ENCODE results near the gene MYL2.

The MYL2 gene

DNA sequence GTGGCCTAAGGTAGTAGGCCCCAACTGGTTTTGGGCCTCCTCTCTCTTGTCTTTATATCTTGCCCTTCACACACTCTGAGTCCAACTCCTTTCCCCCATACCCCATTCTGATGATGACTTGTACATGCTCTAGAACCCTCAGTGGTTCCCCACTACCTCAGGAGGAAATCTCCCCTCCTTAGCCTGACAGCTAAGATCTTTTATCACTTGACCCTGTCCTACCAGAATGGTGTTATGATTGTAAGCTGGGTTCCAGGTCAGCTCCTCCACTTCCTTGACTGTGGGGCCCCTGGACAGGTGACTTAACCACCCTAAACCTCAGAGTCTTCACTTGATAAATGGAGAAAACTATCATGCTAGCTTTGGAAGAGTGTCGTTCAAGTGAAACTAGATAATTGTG, 9.4 kb upstream of the MYL2 start:
- DNase-seq, result no peak

DNA sequence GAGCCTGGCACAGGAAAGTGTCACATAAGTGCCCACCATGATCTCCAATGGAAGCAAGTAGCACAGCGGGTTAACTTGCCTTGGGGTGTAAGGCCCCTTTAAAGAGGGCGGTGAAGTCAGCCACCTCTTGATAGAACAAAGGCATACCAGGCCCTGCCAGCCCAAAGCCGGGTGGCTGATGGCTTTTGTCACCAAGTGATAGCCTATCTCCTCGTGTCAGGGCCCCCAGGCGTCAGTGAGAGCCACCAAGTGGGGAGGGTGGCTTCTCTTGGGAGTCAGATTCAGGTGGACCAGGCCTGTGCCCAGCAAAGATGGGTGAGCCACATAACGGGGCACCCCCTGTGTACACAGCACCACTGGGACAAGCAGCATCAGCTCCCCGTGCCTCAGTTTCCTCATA, 8.3 kb upstream of the MYL2 start:
- DNase-seq, result no peak

DNA sequence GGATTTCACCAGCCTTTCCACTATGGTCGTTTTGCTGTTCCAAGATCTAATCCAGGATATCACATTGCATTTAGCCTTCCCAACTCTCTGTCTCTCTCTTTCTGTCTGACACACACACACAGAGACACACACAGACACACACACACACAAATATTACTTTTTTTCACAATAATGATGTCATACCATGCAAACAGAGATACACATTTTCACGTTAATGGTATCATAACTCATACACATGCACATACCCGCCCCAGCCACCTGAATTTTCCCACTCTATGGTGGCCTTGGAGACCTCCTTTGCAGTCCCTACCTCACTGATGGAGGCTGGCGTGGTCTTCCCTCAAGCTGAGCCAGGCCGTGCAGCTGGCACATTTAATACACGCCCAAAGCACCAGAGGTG, 7.2 kb upstream of the MYL2 start:
- no peak for DNase-seq

DNA sequence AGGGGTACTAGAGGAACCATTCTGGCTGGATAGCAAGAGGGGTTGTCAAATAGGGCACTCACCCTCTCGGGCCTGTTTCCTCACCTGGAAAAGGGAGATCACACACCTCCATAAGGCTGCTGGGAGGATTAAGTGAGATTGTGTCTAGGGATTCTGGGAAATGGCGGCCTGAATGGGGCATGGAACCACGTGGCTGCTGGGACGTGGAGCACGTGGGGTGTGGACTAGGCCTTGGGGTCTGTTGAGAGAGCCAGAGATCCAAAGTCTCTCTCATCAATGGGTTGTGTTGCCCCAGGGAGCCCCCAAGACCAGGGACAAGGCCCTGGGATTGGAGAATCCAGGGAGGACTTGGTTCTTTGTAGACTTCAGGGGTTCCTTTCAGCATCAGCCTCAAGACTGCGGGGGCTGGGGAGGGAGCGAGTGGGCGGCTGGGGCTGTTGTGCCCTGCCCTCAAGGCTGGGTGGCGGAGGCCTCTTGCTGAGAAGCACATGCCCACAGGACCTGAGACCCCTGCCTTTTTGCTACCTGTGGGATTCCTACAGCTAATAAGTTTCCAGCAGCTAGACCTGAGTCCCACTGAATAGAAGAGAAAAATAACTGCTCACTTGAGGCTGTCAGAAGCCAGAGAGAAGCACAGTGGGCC, 3.4 kb upstream of the MYL2 start:
- DNase-seq, result no peak

DNA sequence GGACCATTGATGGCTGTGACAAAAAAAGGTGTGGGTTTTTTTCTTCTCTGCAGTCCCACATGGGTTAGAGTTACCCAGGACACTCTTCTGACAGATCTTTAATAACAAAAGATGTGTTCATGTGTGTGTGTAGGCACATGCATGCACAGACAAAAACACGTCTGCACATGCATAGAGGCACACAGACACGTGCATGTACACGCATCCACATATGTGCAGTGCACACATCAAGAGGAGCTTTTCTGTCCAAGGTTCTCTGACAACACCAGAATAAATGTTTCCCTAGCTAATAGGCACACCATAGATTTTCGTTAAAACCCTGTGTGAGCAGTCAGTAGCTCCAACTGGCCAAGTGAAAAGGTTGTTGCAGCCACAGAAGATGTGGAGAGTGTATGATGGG, 2.8 kb upstream of the MYL2 start:
- no peak for DNase-seq

DNA sequence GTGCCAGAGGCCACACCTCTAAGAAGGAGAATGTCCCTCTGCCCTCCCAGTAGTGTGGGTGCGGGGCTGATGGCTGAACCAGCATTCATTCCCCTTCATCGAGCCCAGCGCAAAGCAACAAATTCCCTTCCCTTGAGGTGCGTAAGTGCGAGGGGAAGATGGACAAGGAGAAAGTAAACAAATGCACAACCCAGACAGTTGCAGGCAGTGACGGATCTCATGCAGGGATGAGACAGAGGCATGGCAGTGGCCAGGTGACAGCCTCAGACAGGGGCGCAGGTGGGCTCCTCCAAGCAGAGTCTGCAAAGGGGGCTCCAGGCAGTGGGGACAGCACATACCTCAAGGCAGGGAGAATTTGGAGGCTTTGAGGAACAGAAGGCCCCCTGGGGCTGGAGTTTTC, 2.3 kb upstream of the MYL2 start:
- no peak for DNase-seq

DNA sequence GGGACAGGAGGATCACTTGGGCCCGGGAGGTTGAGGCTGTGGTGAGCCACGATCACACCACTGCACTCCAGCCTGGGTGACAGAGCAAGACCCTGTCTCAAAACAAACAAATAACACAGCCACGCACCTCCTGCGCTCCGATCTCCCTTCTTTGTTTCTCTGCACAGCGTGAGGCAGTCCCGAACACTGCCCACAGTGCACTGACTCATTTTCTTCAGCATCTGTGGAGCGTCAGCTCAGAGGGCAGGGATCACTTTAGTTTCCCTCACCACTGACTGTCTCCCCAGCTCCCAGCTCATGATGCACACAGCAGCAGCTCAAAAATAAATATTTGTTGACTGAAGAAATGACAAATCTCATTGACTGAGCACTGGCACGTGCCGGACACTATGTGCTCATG, 883 bp upstream of the MYL2 start:
- DNase-seq, result no peak

DNA sequence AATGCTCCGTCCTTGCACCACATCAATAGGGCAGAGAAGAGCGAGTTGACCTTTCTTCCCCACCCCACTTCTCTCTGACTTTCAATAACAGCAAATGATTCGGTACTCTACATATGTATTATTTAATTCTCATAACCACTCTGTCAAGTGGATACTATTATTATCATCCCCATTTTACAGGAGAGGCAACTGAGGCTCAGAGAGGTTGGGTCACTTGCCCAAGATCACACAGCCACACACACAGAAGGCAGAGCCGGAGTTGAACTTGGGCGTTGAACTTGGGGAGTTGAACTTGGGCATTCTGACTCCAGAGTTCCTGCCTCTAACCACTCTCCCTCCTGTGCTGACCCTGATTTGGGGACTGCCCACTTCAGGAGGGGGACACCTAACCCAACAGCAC, 659 bp downstream of the MYL2 start:
- no peak for DNase-seq

DNA sequence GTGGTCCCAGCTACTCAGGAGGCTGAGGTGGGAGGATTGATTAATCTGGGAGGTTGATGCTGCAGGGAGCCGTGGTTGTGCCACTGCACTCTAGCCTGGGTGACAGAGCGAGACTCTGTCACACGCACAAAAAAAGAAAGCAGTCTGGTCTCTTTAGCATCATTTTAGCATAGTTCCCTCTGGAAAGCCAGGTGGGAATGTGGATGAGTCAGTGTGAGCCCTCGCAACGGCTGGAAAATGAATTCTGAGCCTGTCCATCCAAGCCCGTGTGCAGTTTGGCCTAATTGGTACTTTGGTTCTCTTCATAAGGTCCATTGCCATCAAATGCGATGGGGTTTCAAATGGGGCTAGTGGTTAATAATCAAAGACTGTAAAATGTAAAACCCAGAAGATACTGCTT, 2.4 kb downstream of the MYL2 start:
- DNase-seq, result no peak

DNA sequence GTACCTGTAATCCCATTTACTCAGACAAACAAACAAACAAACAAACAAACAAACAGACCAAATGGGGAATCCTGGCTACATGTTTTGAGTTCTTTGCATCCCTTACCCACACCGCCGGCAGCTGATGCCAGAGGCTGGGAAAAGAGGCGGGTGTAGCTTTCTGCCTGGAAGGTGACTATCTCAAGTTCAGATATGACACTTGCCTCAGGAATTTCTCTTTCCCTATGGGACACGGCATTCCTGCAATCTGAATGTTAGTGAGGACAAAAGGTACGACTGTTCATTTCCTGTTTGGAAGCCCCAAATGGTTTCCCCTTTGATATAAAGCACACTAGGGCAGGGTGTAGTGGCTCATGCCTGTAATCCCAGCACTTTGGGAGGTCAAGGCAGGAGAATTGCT, 2.9 kb downstream of the MYL2 start:
- DNase-seq, result no peak

DNA sequence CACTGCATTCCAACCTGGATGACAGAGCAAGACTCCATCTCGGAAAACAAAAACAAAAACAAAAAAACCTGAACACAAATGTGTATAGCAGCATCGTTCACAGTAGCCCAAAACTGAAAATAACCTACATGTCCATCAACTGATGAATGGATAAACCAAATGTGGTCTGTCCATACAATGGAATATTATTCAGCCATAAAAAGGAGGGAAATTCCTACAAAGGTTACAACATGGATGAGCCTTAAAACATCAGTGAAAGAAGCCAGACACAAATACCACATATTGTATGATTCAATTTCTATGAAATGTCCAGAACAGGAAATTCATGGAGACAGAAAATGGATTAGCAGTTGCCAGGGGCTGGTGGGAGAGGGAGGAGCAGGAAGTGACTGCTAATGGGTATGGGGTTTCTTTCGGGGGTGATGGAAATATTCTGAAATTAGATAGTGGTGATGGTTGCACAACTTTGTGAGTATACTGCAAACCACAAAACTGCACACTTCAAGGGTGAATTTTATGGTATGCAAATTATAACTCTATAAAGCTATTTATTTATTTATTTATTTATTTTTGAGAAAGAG, 4.0 kb downstream of the MYL2 start:
- no peak for DNase-seq

DNA sequence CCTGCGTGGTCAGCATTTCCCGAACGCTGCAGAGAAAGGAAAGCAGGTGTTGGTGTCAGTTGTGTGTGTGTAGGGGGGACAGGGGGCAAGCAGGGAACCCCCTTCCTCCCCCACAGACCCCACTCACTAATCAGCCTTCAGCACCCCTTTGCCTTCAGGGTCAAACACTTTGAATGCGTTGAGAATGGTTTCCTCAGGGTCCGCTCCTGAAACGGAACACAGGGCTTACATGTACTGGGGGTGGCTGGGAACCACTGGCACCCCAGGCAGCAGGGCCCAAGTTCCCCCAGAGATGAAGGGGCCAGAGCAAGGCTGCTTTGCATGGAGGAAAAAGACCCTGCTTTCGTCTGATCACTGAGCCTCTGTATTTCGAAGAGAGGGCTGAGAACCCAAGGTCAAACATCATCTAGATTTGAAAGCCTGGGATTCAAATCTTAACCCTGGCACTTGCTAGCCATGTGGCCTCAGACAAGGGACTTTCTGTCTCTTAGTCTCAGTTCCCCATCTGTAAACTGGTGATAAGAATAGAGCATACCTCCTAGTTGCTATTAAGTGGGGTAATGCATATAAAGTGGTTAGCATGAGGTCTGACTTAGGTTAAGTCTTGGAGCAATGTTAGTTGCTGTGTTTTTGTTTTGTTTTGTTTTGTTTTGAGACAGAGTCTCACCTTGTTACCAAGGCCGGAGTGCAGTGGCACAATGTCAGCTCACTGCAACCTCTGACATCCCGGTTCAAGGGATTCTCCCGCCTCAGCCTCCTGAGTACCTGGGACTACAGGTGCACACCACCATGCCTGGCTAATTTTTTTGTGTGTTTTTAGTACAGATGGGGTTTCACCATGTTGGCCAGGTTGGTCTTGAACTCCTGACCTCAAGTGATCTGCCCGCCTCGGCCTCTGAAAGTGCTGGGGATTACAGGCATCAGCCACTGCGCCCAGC, 7.0 kb downstream of the MYL2 start:
- DNase-seq, result no peak

DNA sequence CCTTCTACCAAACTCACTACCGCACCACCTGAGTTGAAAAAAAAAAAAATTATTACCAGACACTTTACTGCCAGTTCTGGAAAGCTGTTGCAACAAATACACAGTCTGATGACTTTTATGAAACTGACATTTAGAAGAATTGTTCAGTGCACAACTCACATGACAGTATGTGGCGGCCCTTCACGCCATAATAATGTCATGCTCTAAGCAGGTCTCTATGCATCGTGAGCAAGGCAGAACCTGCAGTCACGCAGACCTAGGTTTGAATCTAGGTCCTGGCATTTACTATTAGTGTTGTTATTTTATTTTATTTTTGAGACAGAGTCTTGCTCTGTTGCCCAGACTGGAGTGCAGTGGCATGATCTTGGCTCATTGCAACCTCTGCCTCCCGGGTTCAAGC, 8.1 kb downstream of the MYL2 start:
- no peak for DNase-seq

DNA sequence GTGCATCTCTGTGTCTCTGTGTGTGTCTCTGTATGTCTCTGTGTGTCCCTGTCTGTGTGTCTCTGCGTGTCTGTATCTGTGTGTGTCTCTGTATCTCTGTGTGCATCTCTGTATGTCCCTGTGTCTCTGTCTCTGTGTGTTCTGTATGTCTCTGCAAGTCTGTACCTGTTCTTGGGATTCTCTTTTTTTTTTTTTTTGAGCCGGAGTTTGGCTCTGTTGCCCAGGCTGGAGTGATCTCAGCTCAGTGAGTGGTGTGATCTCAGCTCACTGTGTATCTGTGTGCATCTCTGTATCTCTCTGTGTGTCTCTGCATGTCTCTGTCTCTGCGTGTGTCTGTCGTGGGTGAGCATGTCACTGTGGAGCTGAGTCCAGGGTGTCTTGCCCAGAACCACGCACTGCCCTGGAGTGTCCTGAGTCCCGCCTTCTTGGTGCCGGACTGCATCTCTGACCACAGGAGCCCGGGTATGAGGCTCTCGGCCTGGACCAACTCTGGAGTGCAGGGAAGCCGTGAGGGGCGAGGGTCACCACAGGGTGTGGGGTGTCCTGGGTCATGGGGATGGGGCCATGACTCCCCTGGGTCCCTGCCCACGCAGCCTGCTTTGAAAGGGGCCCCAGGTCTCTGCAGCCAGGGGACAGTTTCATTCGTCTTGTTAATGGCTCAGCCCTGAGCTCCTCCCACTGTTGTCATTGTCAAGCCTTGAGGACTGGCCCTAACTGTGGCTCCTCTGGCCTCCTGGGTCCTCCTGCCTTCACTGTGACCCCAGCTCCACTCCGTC, 11.8 kb downstream of the MYL2 start:
- no peak for DNase-seq

DNA sequence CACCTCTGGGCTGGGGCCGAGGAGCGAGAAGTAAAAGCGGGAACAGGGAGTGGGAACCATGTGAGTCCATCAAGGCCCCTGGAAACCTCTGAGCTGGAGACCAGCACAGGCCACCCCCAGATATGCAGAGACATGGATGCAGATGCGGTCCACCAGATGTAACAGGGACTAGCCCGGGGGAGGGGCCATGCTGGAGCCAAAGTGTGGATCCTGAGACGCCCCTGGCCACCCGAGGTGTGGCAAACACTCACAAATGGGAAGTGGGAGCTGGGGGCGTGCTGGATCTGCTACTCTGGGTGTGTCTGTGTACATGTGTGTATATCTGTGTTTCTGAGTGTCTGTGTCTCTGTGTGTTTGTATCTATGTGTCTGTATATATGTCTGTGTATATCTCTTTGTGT, 12.8 kb downstream of the MYL2 start:
- no peak for DNase-seq

DNA sequence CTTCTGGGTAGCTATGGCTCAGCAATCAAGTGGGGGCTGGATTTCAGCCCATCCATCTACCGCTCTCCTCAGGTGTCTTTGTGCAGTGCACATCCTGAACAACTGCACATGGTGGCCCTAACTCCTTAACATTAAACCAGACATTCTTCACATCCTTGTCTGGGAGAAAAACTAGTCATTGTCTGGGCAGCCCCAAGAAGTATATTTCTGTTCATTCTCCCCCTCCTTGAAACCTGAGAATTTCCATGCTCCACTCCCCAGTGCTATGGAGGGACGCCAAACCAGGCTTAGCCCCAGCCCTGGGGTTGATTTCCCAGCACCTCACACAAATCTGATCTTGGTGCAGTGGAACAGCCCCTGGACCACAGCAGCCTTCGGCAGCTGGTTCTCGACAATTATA, 13.4 kb downstream of the MYL2 start:
- DNase-seq, result no peak

DNA sequence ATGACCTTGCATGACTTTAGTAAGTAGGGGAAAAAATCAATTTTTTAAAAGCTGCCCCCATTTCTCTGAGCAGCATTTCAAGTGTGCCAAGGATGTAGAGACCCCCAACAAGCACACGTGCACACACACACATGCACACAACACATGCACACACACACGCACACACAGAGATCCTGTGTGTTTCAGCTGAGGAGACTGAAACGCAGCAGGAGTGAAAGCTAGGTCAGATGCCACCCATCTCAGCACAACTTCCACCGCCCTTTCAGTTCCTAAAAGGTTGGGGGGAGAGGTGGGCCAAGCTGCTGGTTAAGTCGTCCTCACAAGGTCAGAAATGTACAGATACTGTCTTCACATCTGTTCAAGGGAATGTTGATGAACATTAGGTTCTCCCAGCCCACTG, 13.9 kb downstream of the MYL2 start:
- DNase-seq, result no peak

DNA sequence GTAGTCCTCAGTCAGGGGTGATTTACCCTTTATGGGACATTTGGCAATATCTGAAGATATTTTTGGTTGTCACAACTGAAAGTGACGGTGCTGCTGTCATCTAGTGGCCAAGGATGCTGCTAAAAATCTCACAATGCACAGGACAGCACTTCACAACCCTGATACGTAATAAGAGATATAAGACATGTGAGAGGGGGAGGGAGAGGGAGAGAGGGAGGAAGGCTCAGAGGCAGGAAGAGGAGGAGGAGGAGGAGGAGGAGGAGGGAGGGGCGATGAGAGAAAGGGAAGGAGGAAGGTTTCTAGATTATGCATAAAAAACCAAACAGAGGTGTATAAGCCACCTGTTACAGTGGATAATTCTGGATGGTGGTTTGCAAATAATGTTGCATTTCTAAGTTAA, 14.3 kb downstream of the MYL2 start:
- DNase-seq, result no peak

DNA sequence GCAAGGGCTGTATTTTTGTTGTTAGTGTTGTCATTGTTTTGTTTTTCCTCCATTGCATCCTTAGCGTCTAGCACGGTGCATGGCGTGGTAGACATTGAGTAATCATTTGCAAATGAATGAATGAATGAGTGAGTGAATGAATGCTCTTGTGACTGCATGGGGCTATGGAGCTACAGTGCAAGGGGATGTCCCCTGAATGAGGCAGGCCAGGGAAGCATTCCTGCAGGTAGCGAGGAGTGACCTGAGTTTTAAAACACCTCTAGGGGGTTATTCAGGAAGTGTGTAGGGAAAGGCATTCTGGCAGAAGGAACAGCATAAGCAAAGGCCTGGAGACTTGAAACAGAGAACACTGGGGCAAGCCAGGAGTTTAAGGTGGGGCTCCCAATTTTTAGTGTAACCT, 16.9 kb downstream of the MYL2 start:
- DNase-seq, result no peak

DNA sequence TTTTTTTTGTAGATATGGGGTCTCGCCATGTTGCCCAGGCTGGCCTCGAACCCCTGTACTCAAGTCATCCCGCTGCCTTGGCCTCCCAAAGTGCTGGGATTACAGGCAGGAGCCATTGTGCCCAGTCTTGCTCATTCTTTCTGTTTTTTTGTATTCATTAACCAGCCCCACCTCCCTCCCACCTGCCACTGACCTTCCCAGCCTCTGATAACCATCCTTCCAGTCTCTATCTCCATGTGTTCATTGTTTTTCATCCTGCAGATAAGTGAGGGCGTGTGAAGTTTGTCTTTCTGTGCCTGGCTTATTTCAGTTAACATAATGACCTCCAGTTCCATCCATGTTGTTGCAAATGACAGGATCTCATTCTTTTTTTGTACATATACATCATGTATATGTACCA, 19.0 kb downstream of the MYL2 start:
- no peak for DNase-seq

DNA sequence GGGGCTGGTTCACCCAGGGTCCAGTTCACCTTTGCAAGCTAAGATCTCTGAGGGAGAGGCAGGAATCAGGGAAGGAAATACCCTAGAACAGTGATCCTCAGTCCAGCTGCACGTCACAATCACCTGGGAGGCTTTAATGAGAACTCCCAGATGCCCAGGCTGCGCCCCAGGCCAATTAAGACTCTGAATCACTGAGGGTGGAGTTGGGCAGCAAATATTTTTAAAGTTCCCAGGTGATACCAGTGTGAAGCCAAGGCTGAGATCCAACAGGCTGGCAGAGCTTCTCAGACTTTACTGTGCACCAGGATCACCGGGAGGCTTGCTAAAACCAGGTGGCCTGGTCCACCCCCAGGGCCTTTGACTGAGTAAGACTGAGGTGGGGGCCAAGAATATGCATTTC, 23.8 kb downstream of the MYL2 start:
- DNase-seq, result no peak

DNA sequence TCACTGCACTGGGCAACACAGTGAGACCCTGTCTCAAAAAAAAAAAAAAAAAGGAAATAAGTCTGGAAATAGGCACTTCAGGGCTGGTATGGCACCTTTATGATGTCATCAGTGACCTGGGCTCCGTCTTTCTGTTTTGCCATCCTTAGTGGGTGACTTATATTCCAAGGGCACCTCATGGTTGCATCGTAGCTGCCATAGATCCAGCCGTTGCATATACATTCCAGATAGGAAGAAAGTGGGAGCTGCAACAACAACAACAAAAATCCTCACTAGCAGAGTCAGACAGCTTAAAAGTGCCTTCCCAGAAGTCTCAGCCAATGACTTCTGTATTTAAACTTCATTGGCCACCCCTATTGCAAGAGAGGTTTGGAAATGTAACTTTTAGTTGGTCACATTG, 26.4 kb downstream of the MYL2 start:
- no peak for DNase-seq

DNA sequence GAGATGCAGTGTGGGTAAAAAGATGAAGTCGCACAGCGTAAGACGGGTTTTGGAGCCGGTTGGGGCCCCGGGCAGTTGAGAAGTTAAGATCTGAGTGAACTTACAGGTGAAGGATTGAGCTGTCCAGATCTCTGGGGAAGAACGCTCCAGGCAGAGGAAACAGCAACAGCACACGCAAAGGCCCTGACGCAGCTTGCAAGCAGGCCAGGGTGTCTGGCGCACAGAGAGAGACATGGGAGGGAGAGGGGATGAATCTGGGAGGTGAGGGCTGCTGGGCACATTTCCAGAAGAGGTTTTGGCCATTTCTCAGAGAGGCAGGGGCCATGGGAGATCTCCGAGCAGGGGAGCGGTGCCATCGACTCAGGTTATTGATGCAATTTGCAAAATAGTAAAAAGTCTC, 31.0 kb downstream of the MYL2 start:
- no peak for DNase-seq
